ENCODE data around the gene ANKRD13B.

ANKRD13B gene

GRCh38 chr17:29568331-29569244 is 24.3 kb upstream of the ANKRD13B start, which contains the start of gene TP53I13:
TSS of gene TP53I13 (plus strand) at chr17:29568701. CDS start at chr17:29568759, 58 bp downstream.
- DNase-seq (ENCODE audit: low spot score) = peak; percentile 91

- DNase-seq (ENCODE audit: low spot score) = no peak
These were observed 23.5 kb upstream of the ANKRD13B start for GRCh38 chr17:29569245-29569950.

- DNase-seq (ENCODE audit: low spot score) = no peak
These were observed 22.4 kb upstream of the ANKRD13B start for GRCh38 chr17:29570521-29570920.

GRCh38 chr17:29571486-29571882 is 21.4 kb upstream of the ANKRD13B start:
- DNase-seq (ENCODE audit: low spot score) = no peak

DNA sequence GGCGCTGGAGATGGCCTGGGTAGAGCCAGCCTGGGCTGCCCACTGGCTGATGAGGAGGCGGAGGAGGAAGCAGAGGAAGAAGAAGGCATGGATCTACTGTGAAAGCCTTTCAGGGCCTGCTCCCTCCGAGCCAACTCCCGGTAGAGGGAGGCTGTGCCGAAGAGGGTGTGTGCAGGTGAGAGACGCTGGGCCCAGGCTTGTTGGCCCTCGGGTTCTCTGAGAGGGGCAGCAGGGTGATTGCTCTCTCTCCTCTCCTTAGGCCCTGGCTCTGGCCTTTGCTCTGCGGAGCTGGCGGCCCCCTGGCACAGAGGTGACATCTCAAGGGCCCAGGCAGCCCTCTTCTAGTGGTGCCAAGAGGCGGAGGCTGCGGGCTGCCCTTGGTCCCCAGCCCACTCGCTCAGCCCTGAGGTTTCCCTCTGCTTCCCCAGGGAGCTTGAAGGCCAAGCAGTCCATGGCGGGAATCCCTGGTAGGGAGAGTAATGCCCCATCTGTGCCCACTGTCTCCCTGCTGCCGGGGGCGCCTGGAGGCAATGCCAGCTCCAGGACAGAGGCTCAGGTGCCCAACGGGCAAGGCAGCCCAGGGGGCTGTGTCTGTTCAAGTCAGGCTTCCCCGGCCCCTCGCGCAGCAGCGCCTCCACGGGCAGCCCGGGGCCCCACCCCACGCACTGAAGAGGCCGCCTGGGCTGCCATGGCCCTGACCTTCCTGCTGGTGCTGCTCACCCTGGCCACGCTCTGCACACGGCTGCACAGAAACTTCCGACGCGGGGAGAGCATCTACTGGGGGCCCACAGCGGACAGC is 20.9 kb upstream of the ANKRD13B start:
- no peak for DNase-seq (ENCODE audit: low spot score)

GRCh38 chr17:29572691-29573557 is 20.0 kb upstream of the ANKRD13B start:
- DNase-seq (ENCODE audit: low spot score) = no peak

DNA sequence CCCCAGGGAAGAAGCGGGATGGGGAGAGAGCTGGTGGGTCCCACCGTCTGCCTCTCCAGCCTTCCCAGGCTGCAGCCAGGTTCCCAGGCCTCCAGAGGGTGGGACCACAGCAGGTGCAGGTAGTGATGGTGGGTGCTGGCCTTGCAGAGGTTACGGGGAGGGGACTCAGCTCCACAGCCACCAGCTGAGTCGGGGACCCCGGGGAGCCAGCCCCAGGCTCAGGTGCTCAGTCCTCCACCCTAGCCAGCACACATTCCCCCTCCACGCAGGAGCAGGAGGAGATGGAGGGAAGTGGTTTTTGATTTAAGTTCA is 19.4 kb upstream of the ANKRD13B start:
- no peak for DNase-seq (ENCODE audit: low spot score)

DNA sequence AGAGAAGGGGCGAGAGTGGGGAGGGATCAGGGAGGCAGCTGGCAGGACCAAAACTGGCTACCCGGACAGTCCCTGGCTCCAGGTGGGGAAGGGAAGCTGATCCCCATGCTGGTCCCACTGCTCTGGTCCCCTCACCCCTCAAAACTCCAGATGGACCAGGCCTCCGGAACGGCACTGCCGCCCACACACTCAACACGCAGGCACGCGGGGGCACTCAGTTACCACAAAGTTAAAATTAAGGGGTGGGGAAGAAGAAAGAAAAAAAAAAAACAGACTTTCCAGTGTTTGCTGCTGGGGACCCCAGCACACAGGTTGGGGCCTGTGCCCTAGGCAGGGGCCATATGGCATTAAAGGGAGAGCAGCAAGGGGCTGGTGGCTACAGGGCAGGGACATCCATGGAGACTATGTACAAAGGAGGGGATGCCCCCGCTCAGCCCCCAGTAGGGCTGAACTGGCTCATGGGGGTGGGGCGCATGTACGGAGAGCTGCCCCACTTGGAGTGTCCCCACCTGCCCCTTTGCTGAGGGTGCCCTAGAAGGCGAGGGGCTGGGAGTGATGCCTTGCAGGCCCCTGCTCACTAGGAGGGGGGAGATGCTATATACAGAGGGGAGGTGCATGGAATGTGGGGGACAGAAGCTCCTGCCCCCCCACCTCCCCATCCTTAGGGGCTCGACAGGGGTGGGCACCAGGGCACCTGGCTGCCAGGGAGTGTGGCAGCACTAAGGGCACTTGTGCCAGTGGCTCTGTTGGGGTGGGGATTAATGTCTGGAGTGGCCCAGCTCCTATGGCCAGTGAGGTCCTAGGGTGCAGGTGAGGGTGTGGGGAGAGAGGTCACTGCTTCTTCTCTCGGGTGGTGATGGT is 18.8 kb upstream of the ANKRD13B start:
- DNase-seq (ENCODE audit: low spot score) = no peak

- no peak for DNase-seq (ENCODE audit: low spot score)
These were observed 18.0 kb upstream of the ANKRD13B start for GRCh38 chr17:29574732-29575510.

GRCh38 chr17:29575511-29576213 is 17.3 kb upstream of the ANKRD13B start:
- no peak for DNase-seq (ENCODE audit: low spot score)

GRCh38 chr17:29576214-29577000 is 16.5 kb upstream of the ANKRD13B start:
- no peak for DNase-seq (ENCODE audit: low spot score)

GRCh38 chr17:29577001-29577370 is 15.9 kb upstream of the ANKRD13B start:
- no peak for DNase-seq (ENCODE audit: low spot score)

GRCh38 chr17:29577385-29578211 is 15.3 kb upstream of the ANKRD13B start:
- DNase-seq (ENCODE audit: low spot score) = no peak

- DNase-seq (ENCODE audit: low spot score) = no peak
These were observed 14.1 kb upstream of the ANKRD13B start for GRCh38 chr17:29578626-29579485.

DNA sequence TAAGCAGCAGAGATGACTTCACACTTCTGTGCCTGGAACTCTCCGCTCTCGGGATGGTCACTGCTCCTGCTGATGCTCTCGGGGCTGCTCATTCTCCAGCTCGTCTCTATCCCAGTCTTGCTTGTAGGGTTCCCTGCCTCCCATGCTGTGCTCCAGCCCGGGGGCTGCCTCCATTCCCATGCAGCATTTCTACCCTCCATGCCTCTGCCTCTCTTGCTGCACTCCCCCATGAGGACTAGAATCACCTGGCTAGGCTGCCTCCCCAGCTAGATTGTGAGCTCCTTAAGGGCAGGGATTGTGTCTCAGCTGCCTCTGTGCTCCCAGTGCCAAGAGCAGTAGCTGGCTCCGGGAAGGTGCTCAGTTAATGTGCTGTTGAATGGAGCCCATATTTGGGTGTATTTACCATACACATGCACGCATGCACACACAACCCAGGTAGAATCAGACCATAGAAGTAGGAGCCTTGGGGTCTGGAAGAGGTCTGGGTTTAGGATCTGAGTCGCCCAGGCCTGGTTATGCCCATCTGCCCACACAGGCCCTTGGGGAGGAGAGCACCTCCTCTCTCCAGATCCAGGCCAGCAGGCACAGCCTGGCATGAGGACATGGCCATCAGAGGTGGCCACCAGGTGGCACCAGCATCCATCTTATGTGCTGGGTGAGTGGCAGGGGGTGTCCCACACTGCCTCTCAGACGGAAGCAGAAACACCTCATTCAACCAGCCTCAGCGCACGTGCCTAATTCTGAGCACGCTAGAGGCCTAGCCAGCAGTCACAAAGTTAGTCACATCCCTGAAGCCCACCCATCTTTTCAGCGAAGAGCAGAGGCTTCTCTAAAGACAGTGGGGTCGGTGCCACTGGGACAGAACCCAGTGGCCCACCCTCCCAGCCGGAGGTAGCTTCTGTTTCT is 12.8 kb upstream of the ANKRD13B start:
- peak; percentile 91 for DNase-seq (ENCODE audit: low spot score)

Measured in activated CD4-positive, alpha-beta T cell treated with anti-CD3 and anti-CD28 coated beads, Interleukin-2, Interleukin-4, amounts not matched to agents 100 ng/mL and 50 ng/mL, durations not matched to agents 16 hours and 8 hours (primary cell).